Body of pancreas (tissue), 4 donors: ENCODE measurements around the gene SH2B2. TPM values are rescaled to one million over a fixed set of nuclear protein-coding genes. Genes with fewer than 3 reads are reported as not detected.

Experiments used
- ATAC-seq: fragments of 150-250 bp; one replicate; pipeline ENCODE4 v1.9.1; 2016
- DNase-seq, 4 donors: peaks; one replicate each; pipeline ENCODE4 v3.0.0-alpha.2; 2019
- H3K27ac ChIP-seq, 4 donors: fragments of 200-600 bp; sonication (generic); 1 replicate in 3 of 4; 2 replicates in 1 of 4; pipeline versions ENCODE4 v1.5.1 to v1.6.1; 2016 to 2019; ENCODE audit warnings: mild to moderate bottlenecking in 1 of 4, mixed read lengths in 1 of 4, moderate library complexity in 1 of 4
- H3K27me3 ChIP-seq, 2 donors: fragments of 200-600 bp; sonication (generic); one replicate each; pipeline ENCODE4 v1.6.0; 2016; ENCODE audit warnings: mild to moderate bottlenecking in 1 of 2
- H3K36me3 ChIP-seq, 2 donors: fragments of 200-600 bp; sonication (generic); replicated peaks in 1 of 2; 2 replicates each; pipeline ENCODE4 v1.5.1; 2016; ENCODE audit warnings: low read depth in 2 of 2; ENCODE audit not compliant: insufficient read depth in 1 of 2
- H3K4me1 ChIP-seq: fragments of 200-600 bp; sonication (generic); one replicate; pipeline ENCODE4 v1.6.0; 2016
- H3K4me3 ChIP-seq, 2 donors: fragments of 200-600 bp; sonication (generic); 1 replicate in 1 of 2; 2 replicates in 1 of 2; pipeline ENCODE4 v1.5.1; 2016 to 2019
- H3K9me3 ChIP-seq, 3 donors: fragments of 200-600 bp; sonication (generic); 1 replicate in 2 of 3; 2 replicates in 1 of 3; pipeline ENCODE4 v1.5.1; 2016
- POLR2A ChIP-seq, 3 donors: fragments of 450-650 bp; IDR thresholded peaks; one replicate each; pipeline ENCODE4 v1.6.1; 2016; ENCODE audit warnings: antibody characterized with exemption in 3 of 3, mild to moderate bottlenecking in 2 of 3
- WGBS, 2 donors: methylation state at CpG; one replicate each; pipeline ENCODE4 v1.1.5; 2017; 5-methylcytosine and 5-hydroxymethylcytosine counted together
- intact Hi-C: fragments of 100-400 bp; cut with DNase I; formaldehyde crosslinking; loops from one replicate; pipeline ENCODE4 v1.15.1; 2023
- total RNA-seq, 2 donors: library from RNA; depleted of rRNA; stranded (reverse); fragments of >200 nt; gene quantifications; one replicate each; pipeline ENCODE4 v1.1.0, GENCODE V29; 2016
- TF ChIP-seq, protein P1 (sequence below), 7 experiments: fragments of 450-650 bp in 4 of 7; fragments of 200-600 bp in 3 of 7; sonication (generic) in 3 of 7; IDR thresholded peaks; one replicate each; pipeline ENCODE4 v1.5.1; 2016 to 2019; ENCODE audit warnings: antibody characterized with exemption in 7 of 7

SH2B2 gene
- total RNA-seq, 2 donors from 2014 or later = 1.0 to 6.3 TPM

DNA sequence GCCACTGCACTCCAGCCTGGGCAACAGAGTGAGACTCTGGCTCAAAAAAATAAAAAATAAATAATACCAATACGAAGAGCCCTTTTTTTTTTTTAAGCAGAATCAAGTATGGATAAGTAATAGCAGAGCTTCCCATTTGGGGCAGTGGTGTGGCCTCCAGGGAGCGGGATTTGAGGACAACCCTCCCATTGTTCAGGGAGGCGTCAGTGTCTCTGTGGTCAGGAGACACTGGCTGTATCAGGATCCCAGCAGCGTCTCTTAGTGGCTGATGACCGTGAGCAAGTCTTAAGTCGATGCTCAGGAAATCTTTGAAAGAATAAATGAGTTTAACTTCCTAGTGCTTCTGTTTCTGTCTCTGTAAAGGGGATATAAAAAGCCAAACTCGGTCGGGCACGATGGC lies 25.2 kb upstream of the SH2B2 start:
- H3K9me3 ChIP-seq = no peaks in the 10 kb centered on the region
- H3K27me3 ChIP-seq = no peaks in the 10 kb centered on the region
- ATAC-seq (no peak), DNase-seq (no peak)
- H3K36me3 ChIP-seq = no peaks in the 10 kb centered on the region
- H3K4me3 ChIP-seq = no peak overlapping the region
- intact Hi-C loops = no loop called here
- no peak overlapping the region for H3K27ac ChIP-seq
- TF ChIP-seq, protein P1, sequence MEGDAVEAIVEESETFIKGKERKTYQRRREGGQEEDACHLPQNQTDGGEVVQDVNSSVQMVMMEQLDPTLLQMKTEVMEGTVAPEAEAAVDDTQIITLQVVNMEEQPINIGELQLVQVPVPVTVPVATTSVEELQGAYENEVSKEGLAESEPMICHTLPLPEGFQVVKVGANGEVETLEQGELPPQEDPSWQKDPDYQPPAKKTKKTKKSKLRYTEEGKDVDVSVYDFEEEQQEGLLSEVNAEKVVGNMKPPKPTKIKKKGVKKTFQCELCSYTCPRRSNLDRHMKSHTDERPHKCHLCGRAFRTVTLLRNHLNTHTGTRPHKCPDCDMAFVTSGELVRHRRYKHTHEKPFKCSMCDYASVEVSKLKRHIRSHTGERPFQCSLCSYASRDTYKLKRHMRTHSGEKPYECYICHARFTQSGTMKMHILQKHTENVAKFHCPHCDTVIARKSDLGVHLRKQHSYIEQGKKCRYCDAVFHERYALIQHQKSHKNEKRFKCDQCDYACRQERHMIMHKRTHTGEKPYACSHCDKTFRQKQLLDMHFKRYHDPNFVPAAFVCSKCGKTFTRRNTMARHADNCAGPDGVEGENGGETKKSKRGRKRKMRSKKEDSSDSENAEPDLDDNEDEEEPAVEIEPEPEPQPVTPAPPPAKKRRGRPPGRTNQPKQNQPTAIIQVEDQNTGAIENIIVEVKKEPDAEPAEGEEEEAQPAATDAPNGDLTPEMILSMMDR (IDR thresholded peaks at IDR 0.05) = no peak
- TF ChIP-seq POLR2A (IDR thresholded peaks at IDR 0.05) = no peak
- no peaks in the 10 kb centered on the region for H3K4me1 ChIP-seq
- WGBS, 2 donors = 80 to 84% methylated on average over 9 of the region's 9 CpGs

- no peak for ATAC-seq
- TF ChIP-seq, protein P1 (IDR thresholded peaks at IDR 0.05) = no peak
- TF ChIP-seq POLR2A (IDR thresholded peaks at IDR 0.05) = no peak
- Histone ChIP-seq H3K36me3 (no peaks in the 10 kb centered on the region), H3K4me1 (no peaks in the 10 kb centered on the region), H3K27ac (no peak overlapping the region), H3K4me3 (no peak overlapping the region), H3K27me3 (no peaks in the 10 kb centered on the region), H3K9me3 (no peaks in the 10 kb centered on the region)
- no peak for DNase-seq
- WGBS, 2 donors = 82 to 83% methylated on average over 10 to 13 of the region's 13 CpGs
- intact Hi-C loops = no loop called here
These were observed 24.1 kb upstream of the SH2B2 start for GRCh38 chr7:102262546-102262945.

GRCh38 chr7:102264367-102264891 lies 22.2 kb upstream of the SH2B2 start:
- 77 to 82% methylated on average over 13 of the region's 13 CpGs for WGBS, 2 donors
- TF ChIP-seq POLR2A (IDR thresholded peaks at IDR 0.05) = no peak
- TF ChIP-seq, protein P1 (IDR thresholded peaks at IDR 0.05) = no peak

GRCh38 chr7:102266541-102266940 lies 20.1 kb upstream of the SH2B2 start:
- Histone ChIP-seq H3K36me3 (no peaks in the 10 kb centered on the region), H3K4me1 (no peaks in the 10 kb centered on the region), H3K4me3 (no peak overlapping the region), H3K9me3 (no peaks in the 10 kb centered on the region), H3K27ac (no peak overlapping the region), H3K27me3 (no peaks in the 10 kb centered on the region)
- WGBS, 2 donors = 86 to 87% methylated on average over 14 of the region's 14 CpGs
- DNase-seq (no peak), ATAC-seq (no peak)
- no peak for TF ChIP-seq POLR2A (IDR thresholded peaks at IDR 0.05)
- TF ChIP-seq, protein P1 (IDR thresholded peaks at IDR 0.05) = no peak
- intact Hi-C loops = no loop called here

More at GRCh38 chr7:102264367-102264891, 22.2 kb upstream of the SH2B2 start:
- Histone ChIP-seq H3K4me1 (no peaks in the 10 kb centered on the region), H3K36me3 (no peaks in the 10 kb centered on the region), H3K27me3 (no peaks in the 10 kb centered on the region), H3K27ac (no peak overlapping the region), H3K4me3 (no peak overlapping the region), H3K9me3 (no peaks in the 10 kb centered on the region)
- ATAC-seq = no peak
- intact Hi-C loops = no loop called here
- no peak for DNase-seq

DNA sequence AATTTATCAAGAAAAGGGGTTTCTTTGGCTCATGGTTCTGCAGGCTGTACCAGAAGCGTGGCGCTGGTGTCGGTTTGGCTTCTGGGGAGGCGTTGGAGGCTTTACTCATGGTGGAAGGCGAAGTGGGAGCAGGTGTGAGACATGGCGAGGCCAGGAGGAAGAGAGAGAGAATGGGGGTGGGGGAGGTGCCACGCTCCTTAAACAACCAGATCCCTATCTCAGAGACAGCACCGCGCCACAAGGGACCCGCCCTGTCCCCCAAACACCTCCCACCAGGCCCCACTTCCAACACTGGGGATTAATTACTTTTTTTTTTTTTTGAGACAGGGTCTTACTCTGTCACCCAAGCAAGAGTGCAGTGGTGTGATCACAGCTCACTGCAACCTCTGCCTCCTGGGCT lies 18.0 kb upstream of the SH2B2 start:
- 90 to 93% methylated on average over 8 to 10 of the region's 10 CpGs for WGBS, 2 donors
- no peak for DNase-seq
- H3K4me3 ChIP-seq = no peak overlapping the region

More for the DNA sequence above, 18.0 kb upstream of the SH2B2 start:
- no peak overlapping the region for H3K27ac ChIP-seq
- ATAC-seq = no peak
- no peaks in the 10 kb centered on the region for H3K9me3 ChIP-seq
- no peaks in the 10 kb centered on the region for H3K36me3 ChIP-seq
- no peaks in the 10 kb centered on the region for H3K27me3 ChIP-seq
- no peaks in the 10 kb centered on the region for H3K4me1 ChIP-seq
- no peak for TF ChIP-seq POLR2A (IDR thresholded peaks at IDR 0.05)
- TF ChIP-seq, protein P1 (IDR thresholded peaks at IDR 0.05) = no peak
- intact Hi-C loops = no loop called here
